HG03442 (cell line): ENCODE measurements around the gene KPNA3.
"Not testable (repeated sequence)": the region's sequence is repeated elsewhere in the genome, so short reads cannot be mapped to it uniquely, and the experiment has no call there.

Experiments used
- ATAC-seq: cut with Tn5 transposase; IDR thresholded peaks from one replicate; pipeline ENCODE4 v1.9.1; 2021; ENCODE audit warnings: mild to moderate bottlenecking, moderate library complexity; ENCODE audit not compliant: unreplicated experiment

KPNA3 gene

DNA sequence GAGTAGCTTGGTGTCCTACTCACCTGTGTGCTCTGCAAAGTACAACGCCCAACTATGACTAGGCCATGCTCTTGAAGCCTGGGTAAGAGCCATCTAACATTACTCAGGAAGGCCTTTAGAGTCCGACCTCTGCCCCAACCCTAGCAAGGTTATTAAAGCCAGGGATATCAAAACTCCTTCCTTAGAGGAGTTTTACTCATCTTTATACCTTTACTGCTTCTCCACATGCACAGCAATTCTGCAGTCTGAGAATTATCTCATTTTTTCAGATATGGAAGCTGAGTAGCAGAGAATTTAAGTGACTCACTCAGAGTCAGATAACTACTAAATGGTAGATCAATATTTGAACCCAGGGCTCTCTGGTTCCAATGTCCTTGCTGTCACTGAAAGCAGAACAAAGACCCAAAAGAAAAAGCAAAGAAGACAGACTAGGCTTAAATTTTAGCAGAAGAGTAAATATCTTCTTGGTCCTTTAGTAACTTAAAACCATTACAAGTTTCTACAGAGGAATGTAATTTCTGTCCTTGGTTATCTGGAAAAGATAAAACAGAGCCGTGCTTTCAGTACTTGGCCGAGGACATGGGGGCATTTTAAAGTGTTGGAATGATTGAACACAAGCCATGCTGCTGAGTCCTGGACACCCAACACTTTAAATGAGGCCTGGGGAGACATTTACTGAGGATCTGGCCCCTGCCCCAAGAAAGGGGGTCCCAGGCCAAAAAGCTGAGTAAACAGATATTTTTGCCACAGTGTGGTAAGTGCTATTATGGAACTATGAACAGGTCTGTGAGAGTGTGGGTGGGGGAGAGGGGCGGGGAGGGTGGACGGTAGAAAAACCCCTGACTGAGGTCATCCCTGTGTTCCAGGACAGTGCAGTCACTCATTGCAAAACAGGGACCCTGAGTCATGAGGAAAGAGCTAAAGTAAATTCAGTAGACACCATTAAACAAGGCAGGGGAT, 18.4 kb upstream of the KPNA3 start:
- no peak for ATAC-seq

DNA sequence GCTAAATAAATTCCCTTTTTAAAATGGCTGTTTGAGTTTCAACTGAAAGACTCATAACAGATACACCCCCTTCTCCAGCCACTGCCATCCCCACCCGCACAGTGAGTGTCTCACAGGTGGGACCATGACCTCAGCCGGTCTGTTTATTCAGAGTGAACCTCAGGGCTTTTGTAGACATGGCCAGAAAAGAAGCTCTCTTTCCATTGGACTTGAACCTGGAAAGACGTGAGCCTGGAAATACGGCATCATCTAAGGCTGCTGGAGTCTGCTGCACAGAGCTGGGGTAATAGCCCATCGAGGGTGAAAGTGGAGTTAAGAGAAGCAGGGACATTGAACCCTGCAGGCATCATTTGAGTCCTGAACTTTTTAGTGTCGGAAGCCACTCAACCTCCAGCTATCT, 15.2 kb upstream of the KPNA3 start:
- ATAC-seq: no peak

DNA sequence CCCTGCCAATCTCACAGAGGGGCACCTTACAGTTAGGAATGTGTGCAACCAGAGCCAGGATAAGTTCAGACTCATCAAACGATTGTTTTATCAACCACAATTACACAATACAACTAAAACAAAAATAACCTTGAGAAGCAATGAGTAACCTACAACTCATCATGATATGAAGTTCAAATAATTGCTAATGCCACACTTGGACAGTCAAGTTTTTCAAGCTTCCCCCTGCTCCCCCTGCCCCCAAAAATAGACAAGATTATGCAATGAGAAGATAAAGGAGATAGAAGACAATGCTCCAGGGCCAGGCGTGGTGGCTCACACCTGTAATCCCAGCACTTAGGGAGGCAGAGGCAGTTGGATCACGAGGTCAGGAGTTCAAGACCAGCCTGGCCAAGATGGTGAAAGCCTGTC, 13.6 kb upstream of the KPNA3 start:
- ATAC-seq: no peak

DNA sequence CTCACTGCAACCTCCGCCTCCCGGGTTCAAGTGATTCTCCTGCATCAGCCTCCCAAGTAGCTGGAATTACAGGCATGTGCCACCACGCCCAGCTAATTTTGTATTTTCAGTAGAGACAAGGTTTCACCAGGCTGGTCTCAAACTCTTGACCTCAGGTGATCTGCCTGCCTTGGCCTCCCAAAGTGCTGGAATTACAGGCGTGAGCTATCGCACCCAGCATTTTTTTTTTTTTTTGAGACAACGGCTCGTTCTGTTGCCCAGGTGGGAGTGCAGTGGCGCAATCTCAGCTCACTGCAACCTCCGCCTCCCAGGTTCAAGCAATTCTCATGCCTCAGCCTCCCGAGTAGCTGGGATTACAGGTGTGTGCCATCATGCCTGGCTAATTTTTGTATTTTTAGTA, 10.6 kb upstream of the KPNA3 start:
- ATAC-seq: not testable (repeated sequence)

DNA sequence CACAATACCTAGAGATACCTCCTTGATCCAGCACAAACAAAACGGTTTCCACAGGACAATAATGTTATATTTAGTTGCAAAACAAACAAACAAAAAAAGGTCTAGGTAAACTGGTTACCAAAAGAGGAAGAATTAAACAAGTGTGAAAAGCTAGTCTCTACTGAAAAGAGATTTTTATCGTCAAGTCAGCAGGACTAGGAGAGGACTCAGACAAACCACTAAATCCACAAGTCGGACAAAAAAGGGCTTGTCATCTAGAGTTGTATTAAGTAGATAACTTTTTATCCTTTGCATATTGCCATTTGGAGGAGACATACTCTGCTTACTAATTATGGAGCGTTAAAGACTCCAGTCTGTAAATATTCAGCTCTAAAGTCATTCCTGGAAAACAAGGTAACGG, 9.9 kb upstream of the KPNA3 start:
- ATAC-seq: no peak

DNA sequence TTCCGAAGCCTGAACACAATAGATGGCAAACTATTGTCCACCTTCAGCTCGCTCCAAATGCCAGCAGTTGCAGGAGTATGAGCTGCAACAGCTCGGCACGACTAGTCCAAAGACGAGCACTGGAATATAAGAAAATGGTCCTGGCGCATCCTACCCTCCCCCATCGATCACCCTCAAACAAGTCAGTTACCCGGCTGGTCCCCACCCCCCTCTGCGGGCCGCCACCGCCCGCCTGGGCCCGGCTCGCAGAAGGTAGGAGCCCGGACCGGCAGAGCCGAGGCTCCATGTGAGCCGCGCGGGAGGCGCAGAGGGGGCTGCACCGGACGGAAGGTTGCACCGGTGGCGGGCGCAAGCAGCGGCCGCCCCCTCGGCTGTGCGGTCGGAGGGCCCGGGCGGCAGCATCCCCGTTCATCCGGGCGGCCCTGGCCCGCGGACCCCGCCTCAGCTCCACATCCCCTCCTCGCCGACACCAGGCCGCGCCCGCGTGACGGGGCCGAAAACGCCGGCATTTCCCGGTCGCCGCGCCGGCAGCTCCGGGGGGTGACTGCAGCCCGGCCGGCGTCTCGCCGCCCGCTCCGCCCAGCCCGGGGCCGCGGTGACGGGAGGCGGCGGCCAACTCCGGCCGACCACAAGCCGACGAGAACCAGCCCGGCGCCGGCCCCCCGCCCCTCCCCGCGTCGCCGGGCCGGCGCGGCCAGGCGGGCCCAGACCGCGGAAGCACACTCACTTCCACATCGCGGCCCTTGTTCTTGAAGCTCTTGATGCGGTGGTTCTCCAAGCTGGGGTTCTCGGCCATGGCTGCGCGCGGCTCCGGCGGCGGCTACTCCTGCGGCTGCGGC, 552 bp downstream of the KPNA3 start:
- peak; percentile 12 for ATAC-seq

DNA sequence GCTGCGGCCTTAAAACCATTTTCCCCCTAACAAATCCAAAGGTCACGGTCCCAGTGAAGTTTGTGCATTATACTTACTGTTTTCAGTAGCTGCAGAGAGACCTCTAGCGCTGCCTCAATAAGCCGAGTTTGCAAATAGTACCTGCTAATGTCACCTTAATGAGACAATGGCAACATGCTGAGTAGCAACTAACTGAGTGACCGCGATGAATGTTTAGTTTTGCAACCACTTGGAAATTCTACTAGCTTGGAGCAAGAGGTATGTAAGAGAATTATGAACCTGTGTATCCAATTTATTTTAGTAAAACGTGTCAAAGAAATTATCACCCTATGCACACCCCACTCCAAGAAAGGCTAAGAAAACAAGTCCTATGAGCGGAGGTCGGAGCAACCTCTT, 1.2 kb downstream of the KPNA3 start:
- no peak for ATAC-seq

DNA sequence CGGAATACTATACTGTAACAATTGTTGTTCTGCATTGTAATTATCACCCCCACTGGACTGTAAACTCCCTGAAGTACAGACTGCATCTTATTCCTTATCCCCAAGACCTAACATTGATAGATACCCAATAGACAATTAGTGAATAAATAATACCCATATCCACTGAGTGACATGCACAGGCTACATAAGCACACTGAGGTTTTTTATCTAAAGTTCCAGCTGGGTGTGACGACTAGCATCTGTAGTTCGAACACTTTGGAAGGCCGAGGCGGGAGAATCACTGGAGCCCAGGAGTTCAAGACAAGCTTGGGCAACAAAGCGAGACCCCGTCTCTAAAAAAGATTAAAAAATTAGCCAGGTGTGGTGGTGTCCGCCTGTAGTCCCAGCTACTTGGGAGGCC, 2.5 kb downstream of the KPNA3 start:
- ATAC-seq: no peak

DNA sequence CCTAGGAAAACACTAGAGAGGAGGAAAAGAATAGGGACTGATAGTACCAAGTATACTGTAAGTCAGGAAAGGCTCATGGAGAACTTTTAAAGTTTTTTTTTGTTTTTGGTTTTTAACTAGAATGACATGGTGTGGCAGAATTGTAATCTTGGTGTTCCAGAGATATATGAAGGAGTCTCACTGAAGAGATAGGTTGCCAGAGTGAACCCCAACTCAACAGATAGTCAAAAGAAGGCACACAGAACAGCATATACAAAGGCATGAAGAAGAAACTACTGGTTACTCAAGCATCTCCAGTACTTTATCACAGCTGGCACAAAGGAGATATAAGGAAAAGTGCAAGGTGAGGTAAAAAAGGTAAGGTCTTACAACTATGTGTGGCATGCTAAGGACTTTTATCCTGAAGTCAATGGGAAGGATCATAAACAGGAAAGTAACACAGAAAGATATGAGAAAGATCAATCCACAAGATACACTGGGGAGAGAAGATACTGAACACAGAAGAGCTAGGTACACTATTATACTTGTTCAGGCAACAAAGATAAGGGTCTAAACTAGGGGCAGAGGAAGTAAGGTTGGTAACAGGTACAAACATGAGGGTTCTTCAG, 6.0 kb downstream of the KPNA3 start:
- no peak for ATAC-seq

DNA sequence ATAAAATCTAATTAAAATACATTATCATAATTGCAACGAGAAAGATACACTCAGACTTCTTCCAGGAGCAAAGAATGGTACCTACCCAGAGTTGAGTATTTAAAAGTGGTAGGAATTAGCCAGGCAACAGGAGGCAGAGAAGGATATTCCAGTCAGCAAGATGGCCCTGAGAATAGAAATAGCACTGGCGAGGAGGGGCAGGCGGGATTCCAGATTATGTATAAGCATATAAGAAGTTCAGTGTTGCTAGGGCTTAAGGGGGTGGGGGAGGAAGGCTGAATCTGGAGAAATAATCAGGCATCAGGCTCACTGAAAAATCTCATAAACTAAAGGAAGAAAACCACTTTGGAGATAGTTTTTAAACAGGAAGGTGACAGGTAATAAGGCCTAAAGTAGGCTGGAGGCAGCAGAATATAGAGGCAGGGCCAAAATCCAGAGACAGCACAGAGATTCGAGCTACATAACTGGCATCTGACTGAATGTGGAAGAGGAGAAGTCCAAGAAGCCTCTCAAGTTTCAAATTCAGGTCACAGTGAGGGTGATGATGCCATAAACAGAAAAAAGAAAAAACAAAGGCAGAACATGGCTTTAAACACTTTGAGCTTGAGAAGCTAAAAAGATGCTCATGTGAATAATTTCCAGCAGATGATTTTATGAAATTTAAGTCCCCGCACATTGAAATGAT, 7.5 kb downstream of the KPNA3 start:
- no peak for ATAC-seq

DNA sequence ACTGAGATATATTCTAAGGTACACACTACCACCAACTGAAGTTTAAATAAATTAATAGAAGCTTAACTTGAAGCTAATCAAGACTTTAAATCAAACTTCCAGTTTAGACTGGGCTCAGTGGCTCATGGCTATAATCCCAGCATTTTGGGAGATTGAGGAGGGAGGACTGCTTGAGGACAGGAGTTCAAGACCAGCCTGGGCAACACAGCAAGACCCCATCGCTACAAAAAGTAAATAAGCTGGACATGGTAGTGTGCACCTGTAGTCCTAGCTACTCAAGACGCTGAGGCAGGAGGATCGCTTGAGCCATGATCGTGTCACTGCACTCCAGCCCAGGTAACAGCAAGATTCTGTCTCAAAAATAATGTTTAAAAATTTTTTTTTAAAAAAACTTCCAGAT, 8.6 kb downstream of the KPNA3 start:
- no peak for ATAC-seq

DNA sequence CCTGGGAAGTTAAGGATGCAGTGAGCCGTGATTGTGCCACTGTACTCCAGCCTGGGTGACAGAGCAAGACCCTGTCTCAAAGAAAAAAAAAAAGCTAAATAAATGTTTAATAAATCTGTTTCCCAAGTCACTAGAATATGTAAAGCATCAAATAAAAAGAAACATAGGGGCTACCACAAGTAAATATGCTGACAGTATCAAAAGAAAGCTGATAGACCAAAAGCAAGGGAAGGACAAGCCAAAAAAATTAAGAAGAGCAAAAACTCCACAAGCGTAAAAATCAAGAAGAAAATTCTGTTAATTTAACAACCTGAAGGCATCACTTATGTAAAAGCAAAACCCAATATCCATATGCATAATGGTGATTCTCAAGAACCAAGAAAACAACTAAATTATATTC, 9.7 kb downstream of the KPNA3 start:
- ATAC-seq: no peak

DNA sequence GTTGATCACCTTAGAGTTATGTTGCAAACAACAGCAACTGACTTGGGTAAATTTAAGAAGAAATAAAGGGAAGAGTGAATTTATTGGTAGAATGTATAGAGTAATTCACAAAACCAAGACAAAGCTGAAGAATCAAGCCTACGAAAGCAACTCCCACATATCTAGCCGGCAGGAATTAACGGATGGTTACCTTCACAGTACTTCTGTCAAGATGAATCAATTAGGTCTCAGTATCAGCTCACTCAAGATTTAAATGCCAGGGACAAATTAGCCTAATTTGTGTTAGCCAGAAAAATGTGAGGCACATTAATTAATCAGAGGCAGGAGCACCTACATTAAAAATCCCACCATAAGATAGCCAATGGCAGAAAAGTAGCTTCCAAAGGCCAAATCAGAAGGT, 10.7 kb downstream of the KPNA3 start:
- ATAC-seq: no peak

DNA sequence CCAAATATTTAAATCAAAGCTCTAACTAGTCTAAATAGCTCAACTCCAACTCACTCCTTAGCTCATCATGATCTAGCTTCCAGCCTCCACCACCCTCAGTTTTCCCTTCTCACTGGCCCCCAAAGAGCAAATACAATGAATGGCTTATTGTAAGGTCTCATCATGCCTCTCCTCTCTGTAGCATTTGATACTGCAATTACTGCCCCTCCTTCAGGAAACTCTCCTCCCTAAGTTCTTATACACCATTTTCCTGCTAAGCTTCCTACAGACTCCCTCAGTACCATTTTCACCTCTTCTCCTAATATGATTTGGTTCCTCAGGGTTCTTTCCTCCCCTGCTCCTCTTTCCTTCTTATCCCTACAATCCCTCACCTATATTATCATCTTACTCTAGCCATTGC, 12.8 kb downstream of the KPNA3 start:
- ATAC-seq: no peak

DNA sequence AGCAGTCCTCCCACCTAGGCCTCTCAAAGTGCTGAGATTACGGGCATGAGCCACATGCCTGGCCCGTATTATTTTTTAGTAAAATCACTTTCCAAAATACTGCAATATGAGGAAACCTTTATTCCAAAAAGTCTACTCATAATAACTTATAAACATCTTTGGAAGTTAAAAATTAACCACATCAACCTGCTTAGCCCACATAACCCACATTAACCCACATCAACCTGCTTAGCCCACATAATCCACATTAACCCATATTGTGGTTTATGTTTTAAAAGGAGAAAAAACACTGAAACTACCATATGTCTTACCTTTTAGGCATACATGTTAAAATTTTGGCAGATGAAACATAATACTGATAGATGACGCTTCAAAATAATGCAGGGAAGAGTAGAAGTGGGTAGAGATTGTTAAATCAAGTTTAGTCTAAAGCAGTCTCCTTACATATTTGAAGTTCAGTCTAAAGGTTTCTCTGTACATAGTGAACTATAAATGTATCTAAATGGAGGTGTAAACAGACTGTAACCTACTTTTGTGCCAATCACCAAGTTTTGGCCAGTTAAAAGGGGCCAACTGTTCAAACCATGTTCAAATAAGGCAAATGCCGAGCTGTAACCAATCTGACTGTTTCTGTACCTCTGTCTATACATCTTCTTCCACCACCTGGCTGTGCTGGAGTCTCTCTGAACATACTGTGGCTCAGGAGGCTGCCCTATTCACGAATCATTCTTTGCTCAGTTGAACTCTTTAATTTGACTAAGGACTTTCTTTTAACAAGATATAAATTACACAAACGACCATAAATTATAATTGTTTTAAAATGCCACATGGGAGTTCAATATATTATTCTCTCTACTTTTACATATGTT, 14.5 kb downstream of the KPNA3 start:
- ATAC-seq: no peak

DNA sequence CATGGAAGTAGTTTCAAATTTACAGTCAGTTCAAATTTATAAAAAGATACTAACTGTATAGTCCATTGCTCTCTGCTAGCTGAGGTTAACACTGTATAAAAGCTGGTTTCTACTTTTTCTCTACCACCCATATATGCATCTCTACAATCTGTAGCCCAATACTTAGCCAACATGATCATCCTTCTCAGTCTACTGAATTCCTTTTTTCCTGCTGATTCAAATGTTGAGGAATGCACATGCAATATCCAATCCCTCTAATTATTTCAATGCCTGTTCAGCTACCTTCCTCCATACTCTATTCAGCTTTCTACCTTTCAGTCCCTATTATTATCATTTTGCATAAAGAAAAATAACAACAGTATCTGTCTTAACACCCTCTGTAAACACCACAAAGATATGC, 15.6 kb downstream of the KPNA3 start:
- ATAC-seq: no peak

DNA sequence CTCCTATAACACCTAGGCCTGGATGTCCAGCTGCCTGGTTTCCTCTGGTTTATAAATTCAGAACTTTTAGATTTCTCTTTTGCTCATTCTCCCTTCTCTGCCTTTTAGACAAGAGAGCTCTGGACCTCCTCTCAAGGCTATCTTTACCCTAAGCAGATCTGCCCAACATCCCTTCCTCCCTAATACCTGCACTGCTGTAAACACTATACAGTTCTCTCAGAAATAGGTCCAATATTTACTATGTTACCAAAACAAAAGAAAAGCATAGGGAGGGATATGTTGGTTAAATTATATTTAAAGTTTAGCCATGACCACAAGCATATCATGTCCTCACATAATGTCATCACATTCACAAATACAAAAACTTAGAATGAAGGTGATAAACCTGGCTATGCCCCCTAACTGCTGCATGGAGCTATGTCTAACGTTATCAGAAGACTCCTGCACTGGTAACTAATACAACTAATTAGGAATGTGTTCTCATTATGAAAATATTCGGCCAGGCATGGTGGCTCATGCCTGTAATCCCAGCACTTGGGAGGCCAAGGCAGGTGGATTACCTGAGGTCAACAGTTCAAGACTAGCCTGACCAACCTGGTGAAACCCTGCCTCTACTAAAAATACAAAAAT, 18.0 kb downstream of the KPNA3 start:
- no peak for ATAC-seq

DNA sequence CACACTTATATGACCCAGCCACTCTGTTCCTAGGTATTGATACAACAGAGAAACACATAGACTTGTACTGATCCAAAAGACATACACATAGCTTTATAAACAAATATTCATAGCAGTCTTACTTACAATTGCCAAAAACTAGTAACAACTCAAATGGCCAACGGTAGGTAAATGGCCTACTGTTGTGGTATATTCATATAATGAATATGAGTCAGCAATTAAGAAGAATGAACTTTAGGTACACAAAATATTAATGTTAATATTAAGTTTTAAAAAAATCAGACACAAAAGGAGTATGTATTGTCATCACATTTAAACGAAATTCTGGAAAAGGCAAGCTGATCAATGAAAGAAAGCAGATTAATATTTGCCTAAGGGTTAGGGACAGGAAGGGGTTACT, 19.7 kb downstream of the KPNA3 start:
- ATAC-seq: no peak

DNA sequence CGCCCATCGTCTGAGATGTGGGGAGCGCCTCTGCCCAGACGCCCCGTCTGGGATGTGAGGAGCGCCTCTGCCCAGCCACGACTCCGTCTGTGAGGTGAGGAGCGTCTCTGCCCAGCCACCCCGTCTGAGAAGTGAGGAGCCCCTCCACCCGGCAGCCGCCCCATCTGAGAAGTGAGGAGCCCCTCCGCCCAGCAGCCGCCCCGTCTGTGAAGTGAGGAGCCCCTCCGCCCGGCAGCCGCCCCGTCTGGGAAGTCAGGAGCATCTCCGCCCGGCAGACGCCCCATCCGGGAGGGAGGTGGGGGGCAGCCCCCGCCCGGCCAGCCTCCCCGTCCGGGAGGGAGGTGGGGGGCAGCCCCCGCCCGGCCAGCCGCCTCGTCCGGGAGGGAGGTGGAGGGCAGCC, 30.7 kb downstream of the KPNA3 start:
- not testable (repeated sequence) for ATAC-seq

DNA sequence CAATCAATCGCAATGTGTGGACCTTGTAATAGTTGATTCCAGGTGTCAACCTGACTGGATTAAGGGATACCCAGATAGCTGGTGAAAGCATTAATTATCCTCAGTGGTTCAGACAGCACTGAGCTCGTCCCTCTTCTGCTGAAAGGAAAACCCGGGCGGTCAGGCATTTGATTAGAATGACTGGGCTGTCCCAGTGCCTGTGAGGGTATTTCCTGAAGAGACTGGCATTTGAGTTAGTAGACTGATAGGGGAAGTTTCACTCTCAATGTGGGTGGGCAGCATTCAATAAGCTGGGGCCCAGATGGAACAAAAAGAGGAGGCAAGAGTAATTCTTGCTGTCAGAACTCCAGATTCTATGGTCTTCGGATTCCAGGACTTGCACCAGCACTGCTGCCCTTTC, 31.9 kb downstream of the KPNA3 start:
- ATAC-seq: no peak
